ENCODE measurements around the gene WIZ. TPM values are rescaled to one million over a fixed set of nuclear protein-coding genes. Genes with fewer than 3 reads are reported as not detected.

The WIZ gene
- total and polyA plus RNA-seq, 2 experiments from 2014 or later: 40.3 to 82.7 TPM

DNA sequence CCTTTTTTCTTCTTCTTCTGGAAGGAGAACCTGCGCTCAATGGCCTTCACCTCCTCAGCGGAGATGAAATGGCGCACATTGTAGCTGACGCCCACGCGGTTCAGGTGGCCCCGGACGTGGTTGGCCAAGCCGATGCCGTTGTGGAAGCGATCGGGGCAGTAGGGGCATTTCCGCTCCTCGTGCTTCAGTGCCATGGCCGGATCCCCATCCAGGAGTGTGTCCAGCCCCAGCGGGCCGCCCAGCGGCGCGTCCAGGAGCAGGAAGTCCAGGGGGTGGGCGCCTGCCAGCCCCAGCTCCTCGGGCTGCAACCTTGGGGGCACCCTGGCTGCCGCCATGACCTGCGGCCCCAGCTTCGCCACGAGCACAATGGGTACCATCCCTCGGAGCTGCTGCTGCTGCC, 11.2 kb downstream of the WIZ start:
- Histone ChIP-seq H3K27ac (no peak overlapping the region), H3K36me3 (peaks cover 4% of the 10 kb centered on the region), H3K4me3 (no peak overlapping the region), H3K4me1 (ENCODE audit: low read depth) (no peaks in the 10 kb centered on the region), H3K27me3 (no peaks in the 10 kb centered on the region), H3K9me3 (ENCODE audit: low read depth) (no peaks in the 10 kb centered on the region)
- DNase-seq (ENCODE audit: low read depth in 1 of 2, low spot score in 1 of 2): no peak
- TF ChIP-seq, protein P1, sequence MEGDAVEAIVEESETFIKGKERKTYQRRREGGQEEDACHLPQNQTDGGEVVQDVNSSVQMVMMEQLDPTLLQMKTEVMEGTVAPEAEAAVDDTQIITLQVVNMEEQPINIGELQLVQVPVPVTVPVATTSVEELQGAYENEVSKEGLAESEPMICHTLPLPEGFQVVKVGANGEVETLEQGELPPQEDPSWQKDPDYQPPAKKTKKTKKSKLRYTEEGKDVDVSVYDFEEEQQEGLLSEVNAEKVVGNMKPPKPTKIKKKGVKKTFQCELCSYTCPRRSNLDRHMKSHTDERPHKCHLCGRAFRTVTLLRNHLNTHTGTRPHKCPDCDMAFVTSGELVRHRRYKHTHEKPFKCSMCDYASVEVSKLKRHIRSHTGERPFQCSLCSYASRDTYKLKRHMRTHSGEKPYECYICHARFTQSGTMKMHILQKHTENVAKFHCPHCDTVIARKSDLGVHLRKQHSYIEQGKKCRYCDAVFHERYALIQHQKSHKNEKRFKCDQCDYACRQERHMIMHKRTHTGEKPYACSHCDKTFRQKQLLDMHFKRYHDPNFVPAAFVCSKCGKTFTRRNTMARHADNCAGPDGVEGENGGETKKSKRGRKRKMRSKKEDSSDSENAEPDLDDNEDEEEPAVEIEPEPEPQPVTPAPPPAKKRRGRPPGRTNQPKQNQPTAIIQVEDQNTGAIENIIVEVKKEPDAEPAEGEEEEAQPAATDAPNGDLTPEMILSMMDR (IDR thresholded peaks at IDR 0.05; ENCODE audit: low read depth, low read length): no peak

DNA sequence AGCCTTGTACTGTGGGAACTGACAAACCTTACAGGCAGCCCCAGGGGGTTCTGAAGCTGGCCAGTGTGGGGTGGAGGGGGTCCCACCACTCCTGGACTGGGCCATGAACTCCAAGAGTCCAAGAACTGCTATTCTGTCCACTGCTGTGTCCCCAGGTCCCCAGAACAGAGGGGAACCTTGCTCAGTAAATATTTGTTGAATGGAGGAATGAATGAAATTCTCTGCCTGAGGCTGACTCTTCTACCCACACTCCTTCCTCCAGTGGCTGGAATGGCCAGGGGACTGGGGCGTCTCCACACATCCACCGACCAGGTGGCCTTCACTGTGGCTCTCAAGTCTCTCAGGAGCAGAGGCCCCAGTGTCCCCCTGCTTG, 11.6 kb downstream of the WIZ start:
- no peak for DNase-seq (ENCODE audit: low read depth in 1 of 2, low spot score in 1 of 2)
- Histone ChIP-seq H3K36me3 (peaks cover 4% of the 10 kb centered on the region), H3K4me1 (ENCODE audit: low read depth) (no peaks in the 10 kb centered on the region), H3K4me3 (no peak overlapping the region), H3K27me3 (no peaks in the 10 kb centered on the region), H3K9me3 (ENCODE audit: low read depth) (no peaks in the 10 kb centered on the region), H3K27ac (no peak overlapping the region)
- TF ChIP-seq, protein P1 (IDR thresholded peaks at IDR 0.05; ENCODE audit: low read depth, low read length): no peak

DNA sequence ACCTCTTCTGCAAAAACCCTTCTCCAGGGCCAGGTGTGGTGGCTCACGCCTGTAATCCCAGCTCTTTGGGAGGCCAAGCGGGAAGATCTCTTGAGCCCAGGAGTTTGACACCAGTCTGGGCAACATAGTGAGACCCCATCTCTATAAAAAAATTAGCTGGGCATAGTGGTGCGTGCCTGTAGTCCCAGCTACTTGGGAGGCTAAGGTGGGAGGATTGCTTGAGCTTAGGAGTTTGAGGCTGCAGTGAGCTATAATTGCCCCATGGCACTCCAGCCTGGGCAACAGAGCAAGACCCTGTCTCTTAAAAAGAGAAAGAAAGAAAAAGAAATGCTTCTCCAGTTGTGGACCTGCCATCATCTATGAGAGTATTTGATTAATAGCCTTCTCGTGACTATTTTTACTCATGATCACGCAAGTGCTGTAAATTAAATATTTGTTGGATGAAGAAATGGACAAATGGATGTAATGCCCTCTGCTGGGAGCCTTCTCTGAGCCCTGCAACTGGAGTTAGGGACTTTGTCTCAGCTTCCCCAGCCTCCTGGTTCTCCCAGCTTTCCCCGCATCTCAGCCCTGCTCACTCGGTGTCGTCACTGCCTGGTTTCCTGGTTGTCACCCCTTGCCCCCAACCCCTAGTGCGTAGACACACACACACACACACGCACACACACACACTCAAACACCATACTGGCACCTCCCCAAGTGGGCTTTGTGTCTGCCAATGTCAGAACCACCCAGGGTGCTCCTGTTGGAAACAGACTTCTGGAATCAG, 12.2 kb downstream of the WIZ start:
- peaks cover 4% of the 10 kb centered on the region for H3K36me3 ChIP-seq
- DNase-seq (ENCODE audit: low read depth in 1 of 2, low spot score in 1 of 2): no peak
- no peaks in the 10 kb centered on the region for H3K9me3 ChIP-seq (ENCODE audit: low read depth)
- TF ChIP-seq, protein P1 (IDR thresholded peaks at IDR 0.05; ENCODE audit: low read depth, low read length): no peak
- no peaks in the 10 kb centered on the region for H3K4me1 ChIP-seq (ENCODE audit: low read depth)
- H3K27me3 ChIP-seq: no peaks in the 10 kb centered on the region
- no peak overlapping the region for H3K27ac ChIP-seq
- no peak overlapping the region for H3K4me3 ChIP-seq

DNA sequence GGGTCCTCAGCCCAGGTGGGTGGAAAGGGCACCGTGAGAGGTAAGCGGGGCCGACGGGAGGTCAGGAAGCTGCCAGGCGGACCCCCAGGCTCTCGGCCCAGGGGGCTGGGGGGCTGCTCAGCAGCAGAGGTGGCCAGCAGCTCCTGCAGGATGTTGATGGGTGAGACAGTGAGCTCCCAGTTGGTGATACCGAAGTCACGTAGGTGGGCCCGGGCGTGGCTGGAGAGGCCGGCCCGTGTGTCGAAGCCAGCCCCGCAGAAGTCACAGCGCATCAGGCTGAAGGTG, 13.0 kb downstream of the WIZ start:
- Histone ChIP-seq H3K9me3 (ENCODE audit: low read depth) (no peaks in the 10 kb centered on the region), H3K4me1 (ENCODE audit: low read depth) (no peaks in the 10 kb centered on the region), H3K27ac (no peak overlapping the region), H3K27me3 (no peaks in the 10 kb centered on the region), H3K4me3 (no peak overlapping the region), H3K36me3 (peaks cover 4% of the 10 kb centered on the region)
- TF ChIP-seq, protein P1 (IDR thresholded peaks at IDR 0.05; ENCODE audit: low read depth, low read length): no peak
- no peak for DNase-seq (ENCODE audit: low read depth in 1 of 2, low spot score in 1 of 2)

DNA sequence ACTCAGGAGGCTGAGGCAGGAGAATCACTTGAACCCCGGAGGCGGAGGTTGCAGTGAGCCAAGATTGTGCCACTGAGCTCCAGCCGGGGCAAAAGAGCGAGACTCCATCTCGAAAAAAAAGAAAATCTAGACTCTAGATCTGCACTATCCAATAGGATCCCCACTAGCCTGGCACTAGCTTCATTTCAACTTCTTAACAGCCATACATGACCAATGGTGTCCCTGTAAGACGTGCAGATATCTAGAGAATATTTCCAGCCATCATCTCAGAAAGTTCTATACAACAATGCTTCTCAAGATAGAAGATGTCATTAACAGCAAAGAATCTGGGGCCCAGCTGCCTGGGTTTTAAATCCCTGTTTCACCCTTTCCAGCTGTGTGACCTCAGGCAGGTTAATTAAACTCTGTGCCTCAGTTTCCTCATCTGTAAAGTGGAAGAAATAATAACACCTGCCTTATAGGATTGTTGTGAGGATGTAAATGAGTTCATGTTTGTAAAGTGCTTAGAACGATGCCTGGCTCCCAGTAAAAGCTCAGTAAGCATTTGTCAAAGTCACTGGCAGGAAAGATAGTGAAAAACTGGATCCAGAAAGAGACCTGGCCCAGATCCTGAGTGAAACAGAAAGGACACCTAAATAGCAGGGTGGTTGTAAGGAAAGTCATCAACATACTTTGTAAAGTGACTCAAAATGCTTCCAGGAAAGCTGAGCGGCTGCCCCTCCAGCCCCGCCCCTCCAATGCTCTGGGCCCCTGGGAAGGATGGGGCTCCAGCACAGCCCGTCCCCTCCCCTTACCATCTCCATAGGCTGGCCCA, 13.5 kb downstream of the WIZ start:
- no peak for DNase-seq (ENCODE audit: low read depth in 1 of 2, low spot score in 1 of 2)
- no peaks in the 10 kb centered on the region for H3K27me3 ChIP-seq
- H3K27ac ChIP-seq: no peak overlapping the region
- TF ChIP-seq, protein P1 (IDR thresholded peaks at IDR 0.05; ENCODE audit: low read depth, low read length): no peak
- peaks cover 5% of the 10 kb centered on the region for H3K4me1 ChIP-seq (ENCODE audit: low read depth)
- H3K4me3 ChIP-seq: no peak overlapping the region
- no peaks in the 10 kb centered on the region for H3K9me3 ChIP-seq (ENCODE audit: low read depth)
- peaks cover 4% of the 10 kb centered on the region for H3K36me3 ChIP-seq

Measured in cardiac muscle cell (in vitro differentiated cells and primary cell).